AG10803 (cell line): ENCODE data around the gene DPH6.
"Not testable (repeated sequence)": the region's sequence is repeated elsewhere in the genome, so short reads cannot be mapped to it uniquely, and the experiment has no call there.

Experiments used
- DNase-seq: peaks from one replicate; pipeline ENCODE4 v3.0.0; 2010; ENCODE audit warnings: low read depth
- H3K4me3 ChIP-seq: 2 replicates; pipeline ENCODE4 v1.5.1; 2011; ENCODE audit warnings: mild to moderate bottlenecking, low read length, control low read depth
- TF ChIP-seq, protein P1 (sequence below): conservative IDR thresholded peaks from 2 replicates; pipeline ENCODE4 v1.5.1; 2011; ENCODE audit warnings: mild to moderate bottlenecking, low read length, control low read depth, inconsistent platforms

The DPH6 gene

DNA sequence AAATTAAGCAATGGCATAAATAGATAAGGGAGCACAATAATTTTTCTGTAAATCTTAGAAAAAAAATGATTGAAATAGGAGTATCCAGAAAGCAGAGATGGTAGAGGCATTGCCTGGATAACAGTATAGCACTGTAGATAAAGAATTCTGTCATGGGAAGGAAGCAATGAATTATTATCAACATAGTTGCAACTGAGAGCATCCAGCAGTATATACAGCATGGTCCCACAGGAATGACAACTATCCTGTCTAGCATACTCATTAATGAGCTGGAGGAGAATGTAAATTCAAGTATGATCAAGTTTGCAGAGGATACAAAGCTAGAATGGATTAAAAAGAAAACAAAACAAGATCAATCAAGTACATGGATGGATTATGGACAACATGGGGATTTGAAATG, 90.8 kb downstream of the DPH6 start:
- peak; percentile 31 for DNase-seq
- TF ChIP-seq, protein P1, sequence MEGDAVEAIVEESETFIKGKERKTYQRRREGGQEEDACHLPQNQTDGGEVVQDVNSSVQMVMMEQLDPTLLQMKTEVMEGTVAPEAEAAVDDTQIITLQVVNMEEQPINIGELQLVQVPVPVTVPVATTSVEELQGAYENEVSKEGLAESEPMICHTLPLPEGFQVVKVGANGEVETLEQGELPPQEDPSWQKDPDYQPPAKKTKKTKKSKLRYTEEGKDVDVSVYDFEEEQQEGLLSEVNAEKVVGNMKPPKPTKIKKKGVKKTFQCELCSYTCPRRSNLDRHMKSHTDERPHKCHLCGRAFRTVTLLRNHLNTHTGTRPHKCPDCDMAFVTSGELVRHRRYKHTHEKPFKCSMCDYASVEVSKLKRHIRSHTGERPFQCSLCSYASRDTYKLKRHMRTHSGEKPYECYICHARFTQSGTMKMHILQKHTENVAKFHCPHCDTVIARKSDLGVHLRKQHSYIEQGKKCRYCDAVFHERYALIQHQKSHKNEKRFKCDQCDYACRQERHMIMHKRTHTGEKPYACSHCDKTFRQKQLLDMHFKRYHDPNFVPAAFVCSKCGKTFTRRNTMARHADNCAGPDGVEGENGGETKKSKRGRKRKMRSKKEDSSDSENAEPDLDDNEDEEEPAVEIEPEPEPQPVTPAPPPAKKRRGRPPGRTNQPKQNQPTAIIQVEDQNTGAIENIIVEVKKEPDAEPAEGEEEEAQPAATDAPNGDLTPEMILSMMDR, result no peak
- H3K4me3 ChIP-seq, result no peak overlapping the region

DNA sequence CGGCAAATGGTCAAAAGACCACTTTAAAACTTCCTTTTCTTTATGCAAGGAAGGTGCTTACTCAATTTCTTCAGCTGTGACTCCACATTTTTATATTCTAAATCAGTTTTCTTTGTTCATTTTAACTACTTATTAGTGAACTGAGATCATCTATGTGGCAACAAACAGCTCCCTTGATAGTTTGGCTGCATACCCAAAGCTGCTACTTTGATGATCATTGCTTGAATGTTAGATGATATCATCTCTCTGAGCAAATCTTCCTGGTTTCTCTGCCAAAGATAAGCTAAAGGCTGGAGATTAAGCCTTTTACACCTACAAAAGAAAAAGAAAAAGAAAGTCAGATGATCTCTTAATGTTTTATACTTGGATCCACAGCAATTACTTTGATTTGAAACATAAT, 95.5 kb downstream of the DPH6 start:
- DNase-seq, result peak; percentile 78
- no peak overlapping the region for H3K4me3 ChIP-seq
- TF ChIP-seq, protein P1, result no peak

DNA sequence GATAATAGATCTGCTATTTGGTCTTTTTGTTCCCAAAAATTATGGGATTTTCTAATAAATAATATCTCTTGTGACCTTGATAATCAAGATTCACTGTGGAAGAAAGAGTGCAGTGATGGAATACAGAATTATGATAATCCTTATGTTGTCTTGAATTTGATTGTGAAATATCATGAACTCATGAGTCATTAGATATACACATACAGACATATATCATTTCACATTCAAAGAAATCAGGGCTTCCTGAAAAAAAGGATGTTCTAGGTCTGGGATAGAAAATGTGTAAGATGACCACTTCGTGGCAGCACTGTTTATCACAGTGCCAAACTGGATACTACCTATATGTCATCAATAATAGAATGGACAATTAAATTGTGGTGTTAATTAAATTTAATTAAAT, 97.7 kb downstream of the DPH6 start:
- TF ChIP-seq, protein P1, result no peak
- DNase-seq, result no peak

DNA sequence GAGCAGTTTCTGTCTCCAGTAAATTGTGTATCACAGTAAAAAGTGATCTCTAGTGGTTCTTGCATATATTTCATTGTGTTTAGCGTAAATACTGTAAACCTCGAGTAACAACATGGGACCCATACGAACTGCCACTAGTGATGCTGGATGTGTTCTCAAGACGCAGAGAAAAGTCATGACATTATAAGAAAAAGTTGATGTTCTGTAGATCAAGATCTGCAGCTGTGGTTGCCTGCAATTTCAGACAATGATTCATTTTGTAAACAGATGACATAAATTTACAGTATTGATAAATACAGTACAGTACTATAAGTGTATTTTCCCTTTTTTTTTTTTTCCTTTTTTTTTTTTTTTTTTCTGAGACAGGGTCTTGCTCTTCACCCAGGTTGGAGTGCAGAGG, 100.1 kb downstream of the DPH6 start:
- no peak overlapping the region for H3K4me3 ChIP-seq
- DNase-seq, result no peak
- TF ChIP-seq, protein P1, result no peak

More for the DNA sequence above, 97.7 kb downstream of the DPH6 start:
- no peak overlapping the region for H3K4me3 ChIP-seq

DNA sequence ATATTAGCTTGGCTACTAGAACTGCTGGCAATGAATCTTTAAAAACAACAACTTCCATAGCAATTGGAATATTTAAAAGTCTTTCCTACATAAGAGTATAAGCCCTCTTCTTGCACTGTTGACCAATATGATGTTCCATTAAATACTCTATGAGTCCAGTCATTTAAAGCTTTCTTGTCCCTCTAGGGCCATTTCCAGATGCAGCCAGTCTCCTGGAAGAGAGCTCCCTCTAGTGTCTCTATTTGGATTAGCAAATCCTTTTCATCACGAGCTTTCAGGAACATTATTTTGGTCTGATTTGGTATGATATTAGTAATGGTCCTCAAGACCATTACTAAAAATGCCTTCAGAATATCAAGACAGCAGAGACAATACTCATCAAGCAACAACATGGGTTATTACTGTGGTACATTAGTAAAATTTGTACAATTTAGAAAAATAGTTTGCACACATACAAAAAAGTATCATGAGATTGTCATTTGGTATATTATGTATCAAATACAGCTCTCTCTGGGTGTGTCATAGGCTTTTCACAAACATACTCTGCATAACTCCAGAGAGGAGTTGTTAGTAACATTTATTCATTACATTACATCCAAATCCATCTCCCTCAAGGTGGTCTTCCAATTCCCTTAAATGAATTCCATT, 101.3 kb downstream of the DPH6 start:
- DNase-seq, result peak; percentile 50
- TF ChIP-seq, protein P1, result peak; percentile 90
- H3K4me3 ChIP-seq, result no peak overlapping the region

DNA sequence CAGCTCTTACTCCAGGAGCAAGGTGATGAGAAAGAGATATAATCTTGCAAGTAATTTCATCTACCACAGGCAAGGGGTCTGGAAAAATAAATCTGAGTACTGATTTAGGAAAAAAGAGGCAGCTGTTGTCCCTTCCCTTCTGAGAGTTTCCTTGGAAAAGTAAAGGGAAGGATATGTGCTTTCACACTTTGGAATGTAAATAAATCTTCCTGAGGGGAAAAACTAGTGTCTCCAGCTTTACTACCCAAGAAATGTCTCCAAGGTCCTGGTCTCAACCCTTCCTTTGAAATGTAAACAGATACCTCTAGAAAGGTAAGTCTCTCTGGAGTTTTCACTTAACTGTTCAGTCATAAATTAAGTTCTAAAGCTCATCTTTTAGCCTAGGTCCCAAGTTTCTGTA, 102.6 kb downstream of the DPH6 start:
- TF ChIP-seq, protein P1, result no peak
- peak; percentile 4 for DNase-seq
- no peak overlapping the region for H3K4me3 ChIP-seq

DNA sequence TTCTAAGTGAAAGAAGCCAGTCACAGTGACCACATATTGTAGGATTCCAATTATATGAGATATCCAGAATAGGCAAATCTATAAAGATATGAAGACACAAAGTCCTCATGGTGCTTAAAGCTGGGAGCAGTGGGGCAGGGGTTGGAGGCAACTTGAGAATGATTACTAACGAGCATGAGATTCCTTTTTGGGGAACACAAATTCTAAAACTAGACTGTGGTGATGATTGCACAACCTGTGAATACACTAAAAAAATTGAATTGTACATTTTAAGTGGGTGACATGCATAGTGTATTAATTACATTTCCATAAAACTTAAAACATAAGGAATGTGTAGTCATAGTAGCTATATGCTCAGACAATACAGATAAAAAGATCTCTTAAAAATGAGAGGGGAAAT, 103.2 kb downstream of the DPH6 start:
- TF ChIP-seq, protein P1, result no peak
- no peak overlapping the region for H3K4me3 ChIP-seq
- peak; percentile 31 for DNase-seq

DNA sequence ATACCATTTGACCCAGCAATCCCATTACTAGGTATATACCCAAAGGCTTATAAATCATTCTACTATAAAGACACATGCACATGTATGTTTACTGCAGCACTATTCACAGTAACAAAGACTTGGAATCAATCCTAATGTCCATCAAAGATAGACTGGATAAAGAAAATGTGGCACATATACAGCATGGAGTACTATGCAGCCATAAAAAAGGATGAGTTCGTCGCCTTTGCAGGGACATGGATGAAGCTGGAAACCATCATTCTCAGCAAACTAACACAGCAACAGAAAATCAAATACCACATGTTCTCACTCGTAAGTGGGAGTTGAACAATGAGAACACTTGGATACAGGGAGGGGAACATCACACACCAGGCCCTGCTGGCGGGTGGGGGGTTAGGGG, 104.7 kb downstream of the DPH6 start:
- H3K4me3 ChIP-seq, DNase-seq: not testable (repeated sequence)
